HAP-1 (cell line): ENCODE measurements around the gene GPR141.

Experiments used
- DNase-seq, 2 experiments: peaks; one replicate each; pipeline ENCODE4 v3.0.0-alpha.2; 2016 to 2020; ENCODE audit warnings: low spot score in 2 of 2
- H3K27me3 ChIP-seq: fragments of 250-450 bp; sonication (Bioruptor Pico); 2 replicates; pipeline ENCODE4 v1.5.1; 2020; ENCODE audit warnings: low read depth, mild to moderate bottlenecking, moderate library complexity
- H3K36me3 ChIP-seq: fragments of 250-450 bp; sonication (Bioruptor Pico); replicated peaks from 2 replicates; pipeline ENCODE4 v1.5.1; 2020; ENCODE audit warnings: mild to moderate bottlenecking
- H3K4me1 ChIP-seq: fragments of 250-450 bp; sonication (Bioruptor Pico); 2 replicates; pipeline ENCODE4 v1.5.1; 2020; ENCODE audit warnings: mild to moderate bottlenecking
- H3K4me3 ChIP-seq: fragments of 250-450 bp; sonication (Bioruptor Pico); 2 replicates; pipeline ENCODE4 v1.5.1; 2020; ENCODE audit warnings: mild to moderate bottlenecking, moderate library complexity
- H3K9me3 ChIP-seq: fragments of 250-450 bp; sonication (Bioruptor Pico); 2 replicates; pipeline ENCODE4 v1.5.1; 2020; ENCODE audit warnings: mild to moderate bottlenecking, moderate library complexity
- in situ Hi-C: fragments of 300-500 bp; cut with MboI; formaldehyde crosslinking; loops from 3 replicates; pipeline ENCODE4 v1.14.3; 2020; ENCODE audit warnings: low sequenced_read_pairs, inconsistent platforms, mixed read lengths

Gene GPR141

DNA sequence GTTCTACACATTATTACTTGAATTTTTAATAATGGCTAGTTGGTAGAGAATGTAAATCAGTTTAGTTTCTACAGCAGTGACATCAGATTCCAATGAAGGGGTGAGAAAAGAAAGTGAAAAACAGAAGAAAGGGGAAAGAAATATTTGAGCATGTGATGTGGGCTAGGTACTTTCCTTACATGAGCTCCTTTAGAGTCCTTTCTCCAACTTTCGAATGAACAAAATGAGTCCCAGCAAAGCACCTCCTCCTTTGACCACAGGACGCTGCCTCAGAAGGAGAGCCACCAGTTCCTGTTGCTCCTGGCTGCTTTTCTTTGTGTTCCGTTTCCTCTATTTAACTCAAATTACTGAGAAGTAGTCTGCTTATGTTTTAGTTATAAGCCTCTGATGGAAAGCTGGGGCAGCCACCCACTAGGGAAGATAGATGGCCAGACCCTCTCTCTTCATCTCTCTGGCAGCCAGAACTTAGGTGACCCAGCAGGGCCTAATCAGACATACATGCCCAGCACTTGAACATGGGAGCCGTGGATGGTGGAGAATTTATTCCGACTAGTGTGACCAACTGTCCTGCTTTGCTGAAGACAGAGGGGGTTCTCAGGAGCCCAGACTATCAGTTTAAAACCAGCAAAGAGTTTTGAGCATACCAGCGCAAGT is 82.4 kb downstream of the GPR141 start:
- H3K4me1 ChIP-seq: no peaks in the 10 kb centered on the region
- H3K36me3 ChIP-seq: no peaks in the 10 kb centered on the region
- no peaks in the 10 kb centered on the region for H3K27me3 ChIP-seq
- no peaks in the 10 kb centered on the region for H3K9me3 ChIP-seq
- H3K4me3 ChIP-seq: no peak overlapping the region
- DNase-seq: no peak
- in situ Hi-C loops: no loop called here

DNA sequence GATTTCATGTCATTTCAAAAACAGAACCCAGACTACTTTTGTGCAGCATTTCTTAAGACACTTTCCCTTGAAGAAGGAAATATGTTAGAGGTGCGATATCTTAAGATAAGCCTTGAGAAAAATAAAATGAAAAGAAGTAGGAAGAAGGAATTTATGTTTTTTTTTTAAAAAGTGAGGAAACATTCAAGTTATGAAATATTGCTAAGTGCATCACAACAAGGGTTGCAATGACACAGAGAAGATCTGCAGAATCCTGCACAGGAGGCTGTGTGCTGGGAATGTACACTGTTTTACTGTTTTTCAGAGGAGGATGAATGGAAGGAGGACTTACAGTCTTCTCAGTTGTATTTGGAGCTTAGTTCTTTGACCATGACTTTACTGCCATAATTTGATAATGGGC is 85.0 kb downstream of the GPR141 start:
- Histone ChIP-seq H3K4me3 (no peak overlapping the region), H3K36me3 (no peaks in the 10 kb centered on the region), H3K9me3 (no peaks in the 10 kb centered on the region), H3K27me3 (no peaks in the 10 kb centered on the region), H3K4me1 (no peaks in the 10 kb centered on the region)
- in situ Hi-C loops: no loop called here
- no peak for DNase-seq

DNA sequence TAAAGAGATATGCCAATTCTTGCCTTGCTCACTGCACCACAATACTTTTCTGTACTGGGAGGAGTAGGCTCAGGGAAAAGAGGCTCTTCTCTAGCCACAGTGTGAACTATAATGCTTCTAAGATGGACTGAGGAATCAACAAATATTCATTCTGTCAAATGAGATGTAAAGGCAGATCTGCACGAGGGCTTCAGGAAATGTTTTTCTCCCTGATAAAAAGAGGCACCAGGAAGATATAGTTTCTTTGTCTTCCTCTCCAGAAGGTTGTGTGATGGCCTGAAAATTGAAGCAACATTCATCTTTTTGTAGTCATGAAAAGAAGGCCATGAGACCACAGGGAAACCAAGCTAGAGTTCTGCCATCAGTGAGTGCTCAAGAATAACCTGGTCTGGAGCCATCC is 85.7 kb downstream of the GPR141 start:
- Histone ChIP-seq H3K27me3 (no peaks in the 10 kb centered on the region), H3K4me1 (no peaks in the 10 kb centered on the region), H3K9me3 (no peaks in the 10 kb centered on the region), H3K4me3 (no peak overlapping the region), H3K36me3 (no peaks in the 10 kb centered on the region)
- DNase-seq: no peak
- in situ Hi-C loops: no loop called here

DNA sequence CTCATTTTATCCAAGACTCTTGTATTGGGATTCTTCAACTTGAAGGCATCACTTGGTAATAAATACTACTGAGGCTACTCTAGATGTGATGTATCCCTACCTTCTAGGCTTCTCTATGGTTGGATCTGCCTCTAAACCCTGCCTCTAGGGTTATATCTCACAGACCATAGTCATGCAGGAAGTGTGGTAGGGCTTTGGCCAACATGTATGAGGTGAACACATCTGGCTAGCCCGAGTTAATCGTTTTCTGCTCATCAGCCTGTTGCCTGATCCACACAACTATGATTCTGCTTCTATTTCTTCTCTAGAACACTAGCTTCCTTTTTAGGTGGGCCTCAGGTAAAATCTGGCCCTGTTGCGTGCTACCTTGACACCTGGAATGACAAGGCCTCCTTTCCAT is 86.2 kb downstream of the GPR141 start:
- Histone ChIP-seq H3K4me1 (no peaks in the 10 kb centered on the region), H3K27me3 (no peaks in the 10 kb centered on the region), H3K36me3 (no peaks in the 10 kb centered on the region), H3K4me3 (no peak overlapping the region), H3K9me3 (no peaks in the 10 kb centered on the region)
- no peak for DNase-seq
- in situ Hi-C loops: no loop called here

DNA sequence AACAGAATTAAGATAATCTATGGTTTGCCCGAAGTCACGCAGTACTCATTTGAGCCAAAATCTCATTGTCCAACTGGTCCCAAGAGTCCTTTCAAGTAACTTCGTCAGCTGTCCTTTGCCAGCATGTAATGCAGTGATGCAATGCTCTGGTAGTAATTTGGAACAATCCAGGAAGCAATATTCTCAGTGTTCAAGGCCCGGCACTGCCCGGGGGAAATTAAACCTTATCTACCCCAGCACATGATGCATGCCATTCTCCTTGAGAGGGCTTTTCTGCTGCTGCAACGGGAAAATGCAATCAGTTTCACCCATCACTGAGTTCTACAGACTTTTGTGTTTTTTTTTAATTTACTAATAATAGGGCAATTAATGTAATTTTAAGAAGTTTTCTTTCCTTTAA is 87.3 kb downstream of the GPR141 start:
- H3K4me1 ChIP-seq: no peaks in the 10 kb centered on the region
- DNase-seq: no peak
- in situ Hi-C loops: no loop called here
- H3K36me3 ChIP-seq: no peaks in the 10 kb centered on the region
- H3K4me3 ChIP-seq: no peak overlapping the region
- no peaks in the 10 kb centered on the region for H3K9me3 ChIP-seq
- no peaks in the 10 kb centered on the region for H3K27me3 ChIP-seq

DNA sequence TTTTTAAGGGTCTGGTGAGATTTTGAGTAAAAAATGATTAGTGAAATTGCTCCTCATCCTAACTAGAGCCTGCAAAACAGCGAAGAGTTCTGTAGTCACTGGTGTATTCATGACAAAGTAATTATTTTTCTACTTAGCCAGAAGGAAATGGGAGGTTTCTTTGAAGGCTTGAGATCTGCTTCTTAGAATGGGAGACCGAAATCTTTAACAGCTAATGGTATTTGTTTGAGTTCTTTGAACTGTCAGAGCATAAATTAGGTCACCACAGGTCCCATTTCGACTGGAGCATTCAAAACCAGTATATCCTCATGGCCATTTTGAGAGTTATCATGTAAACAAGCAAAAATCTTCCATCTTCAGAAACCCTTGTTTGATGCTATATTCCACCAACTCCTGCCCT is 87.8 kb downstream of the GPR141 start:
- in situ Hi-C loops: no loop called here
- Histone ChIP-seq H3K27me3 (no peaks in the 10 kb centered on the region), H3K36me3 (no peaks in the 10 kb centered on the region), H3K9me3 (no peaks in the 10 kb centered on the region), H3K4me1 (no peaks in the 10 kb centered on the region), H3K4me3 (no peak overlapping the region)
- no peak for DNase-seq

DNA sequence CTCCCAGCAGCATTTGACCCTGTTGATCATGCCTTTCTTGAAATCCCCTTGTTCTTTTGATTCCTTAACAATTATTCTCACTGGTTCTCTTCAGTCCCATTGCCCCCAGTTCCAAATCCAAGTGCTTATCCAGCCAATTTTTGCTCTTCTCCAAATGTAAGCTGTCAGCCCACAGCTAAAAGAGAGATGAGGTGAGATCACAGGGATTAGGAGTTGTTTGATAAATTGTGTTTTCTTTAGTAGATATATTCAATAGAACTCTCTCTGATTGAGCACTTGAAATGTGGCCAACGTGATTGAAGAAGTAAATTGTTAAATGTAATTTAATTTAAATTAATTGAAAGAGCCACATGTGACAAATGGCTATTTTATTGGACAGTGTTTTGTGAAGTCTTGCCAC is 88.2 kb downstream of the GPR141 start:
- H3K9me3 ChIP-seq: no peaks in the 10 kb centered on the region
- H3K27me3 ChIP-seq: no peaks in the 10 kb centered on the region
- H3K4me1 ChIP-seq: no peaks in the 10 kb centered on the region
- no peak for DNase-seq
- H3K36me3 ChIP-seq: no peaks in the 10 kb centered on the region
- no peak overlapping the region for H3K4me3 ChIP-seq
- in situ Hi-C loops: no loop called here

DNA sequence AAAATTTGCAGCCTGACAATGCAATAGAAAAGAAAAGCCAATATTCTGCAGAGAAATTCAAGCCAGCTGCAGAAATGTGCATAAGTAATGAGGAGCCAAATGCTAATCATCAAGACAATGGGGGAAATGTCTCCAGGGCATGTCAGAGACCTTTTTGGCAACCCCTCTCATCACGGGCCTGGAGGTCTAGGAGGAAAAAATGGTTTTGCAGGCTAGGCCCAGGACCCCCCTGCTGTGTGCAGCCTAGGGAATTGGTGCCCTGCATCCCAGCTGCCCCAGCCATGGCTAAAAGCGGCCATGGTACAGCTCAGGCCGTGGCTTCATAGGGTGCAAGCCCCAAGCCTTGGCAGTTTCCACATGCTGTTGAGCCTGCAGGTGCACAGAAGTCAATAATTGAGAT is 92.4 kb downstream of the GPR141 start:
- Histone ChIP-seq H3K9me3 (no peaks in the 10 kb centered on the region), H3K4me3 (no peak overlapping the region), H3K36me3 (no peaks in the 10 kb centered on the region), H3K27me3 (no peaks in the 10 kb centered on the region), H3K4me1 (no peaks in the 10 kb centered on the region)
- no peak for DNase-seq
- in situ Hi-C loops: no loop called here

DNA sequence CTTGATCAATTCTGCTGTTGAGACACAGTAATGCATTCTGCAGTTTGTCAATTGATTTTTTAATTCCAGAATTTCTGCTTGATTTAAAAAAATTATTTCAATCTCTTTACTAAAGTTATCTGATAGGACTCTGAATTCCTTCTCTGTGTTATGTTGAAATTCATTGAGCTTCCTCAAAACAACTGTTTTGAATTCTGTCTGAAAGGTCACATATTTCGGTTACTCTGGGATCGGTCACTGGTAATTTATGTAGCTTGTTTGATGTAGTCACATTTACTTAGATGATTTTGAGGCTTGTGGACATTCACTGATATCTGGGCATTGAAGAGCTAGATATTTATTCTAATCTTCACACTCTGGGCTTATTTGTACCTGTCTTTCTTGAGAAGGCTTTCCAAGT is 97.6 kb downstream of the GPR141 start:
- H3K4me3 ChIP-seq: no peak overlapping the region
- no peaks in the 10 kb centered on the region for H3K36me3 ChIP-seq
- H3K27me3 ChIP-seq: no peaks in the 10 kb centered on the region
- no peaks in the 10 kb centered on the region for H3K4me1 ChIP-seq
- in situ Hi-C loops: no loop called here
- H3K9me3 ChIP-seq: no peaks in the 10 kb centered on the region
- no peak for DNase-seq

DNA sequence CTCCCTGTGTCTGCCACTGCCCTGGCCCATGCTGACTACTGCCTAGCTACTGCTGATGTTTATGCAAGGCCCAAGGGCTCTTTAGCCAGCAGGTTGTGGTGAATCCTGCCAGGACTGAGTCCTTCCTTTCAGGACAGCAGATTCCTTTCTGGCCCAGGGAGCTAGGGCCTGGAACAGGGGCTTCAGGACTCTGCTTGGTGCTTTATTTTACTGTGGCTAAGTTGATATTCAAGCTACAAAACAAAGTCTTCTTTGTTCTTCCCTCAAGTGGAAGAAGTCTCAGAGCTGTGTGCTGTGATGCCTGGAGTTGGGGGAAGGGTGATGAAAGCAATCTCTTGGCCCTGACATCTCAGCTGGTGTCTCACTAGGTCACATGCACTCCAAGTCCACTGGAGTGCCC is 98.6 kb downstream of the GPR141 start:
- DNase-seq: no peak
- Histone ChIP-seq H3K36me3 (no peaks in the 10 kb centered on the region), H3K4me1 (no peaks in the 10 kb centered on the region), H3K4me3 (no peak overlapping the region), H3K9me3 (no peaks in the 10 kb centered on the region), H3K27me3 (no peaks in the 10 kb centered on the region)
- in situ Hi-C loops: no loop called here

DNA sequence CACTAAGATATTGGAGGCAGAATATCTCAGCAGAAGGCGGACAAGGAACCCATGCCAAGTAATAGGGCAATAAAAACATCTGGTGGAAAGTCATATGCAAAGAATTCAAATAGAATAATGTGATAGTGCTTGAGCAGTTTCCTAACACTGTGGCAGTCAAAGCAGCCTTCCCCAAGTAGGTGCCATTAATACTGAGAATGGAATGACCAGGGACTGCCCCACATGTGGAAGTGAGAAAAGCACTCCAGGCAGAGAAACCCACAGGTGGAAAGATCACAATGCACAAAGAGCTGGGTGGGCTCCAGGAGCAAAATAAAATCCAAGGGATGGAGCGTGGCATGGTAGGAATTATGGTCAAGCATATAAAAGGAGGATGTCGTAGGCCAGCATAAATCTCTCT is 100.4 kb downstream of the GPR141 start:
- Histone ChIP-seq H3K9me3 (no peaks in the 10 kb centered on the region), H3K4me3 (no peak overlapping the region), H3K4me1 (no peaks in the 10 kb centered on the region), H3K36me3 (no peaks in the 10 kb centered on the region), H3K27me3 (no peaks in the 10 kb centered on the region)
- in situ Hi-C loops: no loop called here
- no peak for DNase-seq

DNA sequence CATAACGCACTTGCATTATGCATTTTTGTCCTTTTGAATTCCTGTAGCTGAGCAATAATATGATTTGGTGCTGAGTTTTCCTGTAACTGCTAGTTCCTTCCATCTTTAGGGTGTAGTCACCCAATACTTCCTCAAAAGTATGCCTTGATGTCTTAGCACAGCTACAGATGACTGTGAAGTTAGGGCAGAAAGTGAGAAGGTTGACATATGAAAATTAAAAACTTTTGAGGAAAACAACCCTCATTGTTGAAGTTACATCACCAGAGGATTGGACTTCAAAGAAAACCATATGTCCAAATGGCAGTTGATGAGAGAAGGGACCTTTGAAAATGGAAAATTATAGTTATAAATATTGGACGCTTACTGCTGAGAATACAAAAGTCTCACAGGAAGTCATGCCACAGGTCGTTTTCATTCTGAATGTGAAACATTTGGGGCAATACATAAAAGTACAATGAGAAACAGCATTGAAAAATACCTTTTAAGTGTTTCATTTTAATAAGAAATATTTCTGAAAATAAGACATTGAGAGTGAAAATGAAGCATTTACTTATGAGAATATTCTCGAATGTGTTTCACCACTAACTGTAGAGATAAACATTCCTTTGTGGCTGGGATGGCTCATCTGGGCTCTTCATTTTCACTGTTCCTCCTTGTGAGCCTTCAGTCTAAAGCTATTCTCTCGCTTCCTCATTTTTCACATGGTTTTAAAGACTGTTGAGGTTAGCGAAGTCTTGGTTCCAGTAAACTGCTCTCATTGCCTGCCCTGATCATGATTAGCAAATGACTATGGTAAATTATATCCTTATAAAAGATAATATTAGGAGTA is 103.4 kb downstream of the GPR141 start:
- no peaks in the 10 kb centered on the region for H3K9me3 ChIP-seq
- H3K4me1 ChIP-seq: no peaks in the 10 kb centered on the region
- no peak for DNase-seq
- no peaks in the 10 kb centered on the region for H3K27me3 ChIP-seq
- H3K4me3 ChIP-seq: no peak overlapping the region
- no peaks in the 10 kb centered on the region for H3K36me3 ChIP-seq
- in situ Hi-C loops: no loop called here
